HG03520 (cell line): ENCODE results near the gene CHST11.

Experiments used
- ATAC-seq: cut with Tn5 transposase; IDR thresholded peaks from one replicate; pipeline ENCODE4 v1.9.1; 2021; ENCODE audit warnings: mild to moderate bottlenecking, moderate library complexity; ENCODE audit not compliant: unreplicated experiment

Gene CHST11

GRCh38 chr12:104577581-104577981 lies 120.8 kb downstream of the CHST11 start:
- no peak for ATAC-seq

GRCh38 chr12:104578453-104578852 lies 121.7 kb downstream of the CHST11 start:
- ATAC-seq = no peak

- no peak for ATAC-seq
Observed at GRCh38 chr12:104579718-104580495, 123.2 kb downstream of the CHST11 start.

- ATAC-seq = no peak
Observed at GRCh38 chr12:104581005-104581570, 124.3 kb downstream of the CHST11 start.

- ATAC-seq = peak; percentile 79
Observed at GRCh38 chr12:104582739-104583138, 126.0 kb downstream of the CHST11 start.

- ATAC-seq = peak; percentile 48
Observed at GRCh38 chr12:104583301-104583700, 126.6 kb downstream of the CHST11 start.

- ATAC-seq = no peak
Observed at GRCh38 chr12:104585448-104586055, 128.8 kb downstream of the CHST11 start.

GRCh38 chr12:104586351-104586919 lies 129.7 kb downstream of the CHST11 start:
- no peak for ATAC-seq

- ATAC-seq = no peak
Observed at GRCh38 chr12:104588047-104588920, 131.5 kb downstream of the CHST11 start.

GRCh38 chr12:104588921-104589590 lies 132.3 kb downstream of the CHST11 start:
- no peak for ATAC-seq

GRCh38 chr12:104590022-104590421 lies 133.3 kb downstream of the CHST11 start:
- no peak for ATAC-seq

GRCh38 chr12:104591257-104591885 lies 134.6 kb downstream of the CHST11 start:
- no peak for ATAC-seq

- ATAC-seq = no peak
Observed at GRCh38 chr12:104593482-104593881, 136.7 kb downstream of the CHST11 start.

GRCh38 chr12:104596134-104596799 lies 139.5 kb downstream of the CHST11 start:
- ATAC-seq = no peak

GRCh38 chr12:104596898-104597843 lies 140.4 kb downstream of the CHST11 start:
- no peak for ATAC-seq

GRCh38 chr12:104598342-104599271 lies 141.9 kb downstream of the CHST11 start:
- no peak for ATAC-seq
